Thoracic aorta (tissue), 2 donors: ENCODE measurements around the gene NGB. TPM values are rescaled to one million over a fixed set of nuclear protein-coding genes. Genes with fewer than 3 reads are reported as not detected.

ENCODE experiments used
- total RNA-seq, 2 donors: library from RNA; depleted of rRNA; stranded (reverse); fragments of >200 nt; gene quantifications; one replicate each; pipeline versions ENCODE4 v1.1.0 to v1.2.3, GENCODE V29; 2016

NGB gene
- total RNA-seq, 2 donors from 2014 or later = not detected

Other genes with a start within 250 kb of the NGB start
- 10 to 100 TPM; 49.6 to 69.7 TPM for gene IRF2BPL, start 242.5 kb downstream of the NGB start, total RNA-seq
- gene CIPC, start 172.9 kb downstream of the NGB start, total RNA-seq = 10 to 100 TPM; 38.3 to 44.4 TPM
- not detected for gene ZDHHC22, start 129.4 kb downstream of the NGB start, total RNA-seq
- under 1 TPM in 1 of 2 donors, not detected in 1; under 0.01 TPM for gene TMEM63C, start 89.4 kb downstream of the NGB start, total RNA-seq
- gene POMT2, start 49.7 kb upstream of the NGB start, total RNA-seq = 10 to 100 TPM; 15.8 to 25.0 TPM
- 10 to 100 TPM in 1 of 2 donors, 1 to 10 TPM in 1; 3.1 to 11.5 TPM for gene GSTZ1, start 49.8 kb upstream of the NGB start, total RNA-seq
- gene TMED8, start 105.9 kb upstream of the NGB start, total RNA-seq = 10 to 100 TPM; 10.0 to 12.0 TPM
- gene SAMD15, start 106.2 kb upstream of the NGB start, total RNA-seq = under 1 TPM in 1 of 2 donors, not detected in 1; 0.14 TPM
- gene NOXRED1, start 152.3 kb upstream of the NGB start, total RNA-seq = under 1 TPM in 1 of 2 donors, not detected in 1; 0.92 TPM
- gene VIPAS39, start 186.4 kb upstream of the NGB start, total RNA-seq = 10 to 100 TPM; 20.2 to 21.0 TPM
- gene AHSA1, start 186.9 kb upstream of the NGB start, total RNA-seq = 100 to 1,000 TPM in 1 of 2 donors, 10 to 100 TPM in 1; 77.7 to 128 TPM
- not detected for gene ISM2, start 227.6 kb upstream of the NGB start, total RNA-seq